Measurements from ENCODE around the gene CRYBG3.
A peak's percentile ranks its signal among the peaks of the same experiment; 100 is the strongest.
"Not testable (repeated sequence)": the region's sequence is repeated elsewhere in the genome, so short reads cannot be mapped to it uniquely, and the experiment has no call there.

Gene CRYBG3

GRCh38 chr3:97901313-97902248, 79.8 kb downstream of the CRYBG3 start:
- no peak for DNase-seq

- not testable (repeated sequence) for DNase-seq
These were observed 88.0 kb downstream of the CRYBG3 start for GRCh38 chr3:97909830-97910229.

GRCh38 chr3:97910236-97910831, 88.5 kb downstream of the CRYBG3 start:
- not testable (repeated sequence) for DNase-seq

- DNase-seq = no peak
These were observed 89.1 kb downstream of the CRYBG3 start for GRCh38 chr3:97910931-97911351.

GRCh38 chr3:97911459-97911858, 89.6 kb downstream of the CRYBG3 start:
- no peak for DNase-seq

GRCh38 chr3:97914388-97914787, 92.6 kb downstream of the CRYBG3 start:
- no peak for DNase-seq

- no peak for DNase-seq
These were observed 94.8 kb downstream of the CRYBG3 start for GRCh38 chr3:97916576-97916975.

GRCh38 chr3:97917813-97918536, 96.2 kb downstream of the CRYBG3 start:
- no peak for DNase-seq

GRCh38 chr3:97927704-97928103, 105.9 kb downstream of the CRYBG3 start:
- DNase-seq = no peak

GRCh38 chr3:97928986-97929385, 107.2 kb downstream of the CRYBG3 start:
- DNase-seq = no peak

GRCh38 chr3:97930018-97930417, 108.2 kb downstream of the CRYBG3 start:
- DNase-seq = no peak

- DNase-seq = no peak
These were observed 109.4 kb downstream of the CRYBG3 start for GRCh38 chr3:97931218-97931617.

GRCh38 chr3:97932387-97932801, 110.6 kb downstream of the CRYBG3 start:
- DNase-seq = no peak

GRCh38 chr3:97934980-97935695, 113.3 kb downstream of the CRYBG3 start:
- DNase-seq = no peak

- no peak for DNase-seq
These were observed 114.0 kb downstream of the CRYBG3 start for GRCh38 chr3:97935842-97936241.

- no peak for DNase-seq
These were observed 115.4 kb downstream of the CRYBG3 start for GRCh38 chr3:97937205-97937604.

GRCh38 chr3:97938444-97938843, 116.6 kb downstream of the CRYBG3 start:
- DNase-seq = no peak

- no peak for DNase-seq
These were observed 117.6 kb downstream of the CRYBG3 start for GRCh38 chr3:97939401-97939800.

GRCh38 chr3:97940034-97940433, 118.2 kb downstream of the CRYBG3 start:
- no peak for DNase-seq

- peak; percentile 18 for DNase-seq
These were observed 121.2 kb downstream of the CRYBG3 start for GRCh38 chr3:97942801-97943546.

- DNase-seq = no peak
These were observed 126.7 kb downstream of the CRYBG3 start for GRCh38 chr3:97948351-97949109.

Data from NCI-H345 (cell line).